ENCODE measurements around the gene NPL.

NPL gene

GRCh38 chr1:182789138-182790076, at the start of gene NPL:
Gene NPL, plus strand, starts transcription at chr1:182789773. Its CDS starts 4,599 bp downstream, at chr1:182794372.
- peak; percentile 90 to 93 for DNase-seq

DNA sequence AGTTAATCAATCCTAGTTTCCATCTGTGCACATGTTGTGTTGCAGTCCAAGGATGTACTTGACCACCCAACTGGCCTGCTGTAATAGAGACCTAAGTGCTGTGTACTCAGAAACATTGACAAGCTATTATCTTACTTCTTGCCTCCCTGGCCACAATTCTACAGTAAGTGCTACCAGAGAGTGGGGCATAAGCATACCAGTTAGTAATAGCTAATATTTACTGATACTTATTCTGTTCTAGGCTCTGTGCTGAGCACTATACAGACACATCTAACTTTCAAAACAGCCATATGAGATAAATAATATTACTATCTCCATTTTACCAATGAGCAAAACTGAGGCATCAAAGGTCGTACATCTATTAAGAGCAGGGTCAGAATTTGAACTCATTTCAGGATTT, 49.5 kb upstream of the NPL start:
- TF ChIP-seq POLR2A (IDR thresholded peaks at IDR 0.05; ENCODE audit: low read length), result no peak
- TF ChIP-seq GATA1 (IDR thresholded peaks at IDR 0.05; ENCODE audit: low read depth, low read length), result no peak
- no peak for DNase-seq

More at GRCh38 chr1:182789138-182790076, at the start of gene NPL:
- TF ChIP-seq GATA1 (IDR thresholded peaks at IDR 0.05; ENCODE audit: low read depth, low read length) (no peak), POLR2A (IDR thresholded peaks at IDR 0.05; ENCODE audit: low read length) (peak; percentile 99)

DNA sequence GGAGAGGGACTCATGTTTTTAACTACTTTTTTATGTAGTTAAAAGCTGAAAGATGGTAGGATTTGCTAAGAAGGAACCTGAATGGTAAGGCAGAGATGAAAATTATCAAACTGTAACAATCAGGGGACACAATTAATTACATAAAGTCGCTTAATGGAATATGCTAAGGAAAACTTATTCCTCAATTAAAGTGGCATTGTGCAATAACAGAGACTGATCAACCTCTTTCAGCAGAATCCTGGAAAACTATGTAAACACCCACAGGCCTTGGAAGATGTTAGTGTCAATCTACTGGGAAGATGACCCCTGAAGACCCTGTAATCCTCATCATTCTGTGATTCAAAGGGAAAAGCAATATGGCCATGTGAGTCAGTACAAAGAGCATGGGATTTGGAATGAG, 46.8 kb upstream of the NPL start:
- no peak for TF ChIP-seq POLR2A (IDR thresholded peaks at IDR 0.05; ENCODE audit: low read length)
- TF ChIP-seq GATA1 (IDR thresholded peaks at IDR 0.05; ENCODE audit: low read depth, low read length), result no peak
- no peak for DNase-seq

- no peak for TF ChIP-seq GATA1 (IDR thresholded peaks at IDR 0.05; ENCODE audit: low read depth, low read length)
- TF ChIP-seq POLR2A (IDR thresholded peaks at IDR 0.05; ENCODE audit: low read length), result no peak
- no peak for DNase-seq
Observed at GRCh38 chr1:182752077-182752988, 37.2 kb upstream of the NPL start.

- DNase-seq, result no peak
- TF ChIP-seq POLR2A (IDR thresholded peaks at IDR 0.05; ENCODE audit: low read length), result no peak
- no peak for TF ChIP-seq GATA1 (IDR thresholded peaks at IDR 0.05; ENCODE audit: low read depth, low read length)
Observed at GRCh38 chr1:182754087-182754486, 35.5 kb upstream of the NPL start.

DNA sequence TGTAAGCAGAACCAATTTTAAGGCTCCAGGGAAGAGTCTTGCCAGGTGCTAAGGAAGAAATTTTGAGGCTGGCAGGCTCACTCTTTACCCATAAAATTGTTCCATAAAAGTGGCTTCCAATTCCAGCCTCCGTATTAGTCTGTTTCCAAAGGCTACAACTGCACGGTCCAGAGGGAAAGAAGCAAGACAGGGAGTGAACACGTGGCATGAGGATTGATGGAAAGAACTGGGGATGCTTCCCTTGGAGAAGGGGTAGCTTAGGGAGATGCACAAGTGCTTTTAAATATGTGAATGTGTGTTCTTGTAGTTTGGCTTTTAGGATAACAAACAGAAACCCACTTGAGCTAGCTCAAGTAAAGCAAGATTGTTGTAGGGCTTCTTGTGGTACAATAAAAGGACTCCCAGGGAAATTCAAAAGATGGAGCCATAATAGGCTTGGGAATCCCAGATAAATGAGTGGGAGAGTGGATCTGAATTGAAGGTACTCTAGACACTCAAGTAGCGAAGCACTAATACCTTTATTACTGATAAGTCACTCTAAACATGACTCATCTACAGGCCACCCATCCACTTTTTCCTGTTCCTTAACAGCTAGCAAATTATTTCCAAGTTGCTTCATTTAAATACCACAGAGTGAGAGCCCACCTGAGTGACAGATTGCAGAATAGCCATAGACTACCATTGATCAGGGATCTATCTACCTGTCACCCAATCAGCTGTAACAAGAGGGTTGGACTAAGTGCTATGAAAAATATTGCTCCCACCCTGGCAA, 34.8 kb upstream of the NPL start:
- no peak for DNase-seq
- TF ChIP-seq POLR2A (IDR thresholded peaks at IDR 0.05; ENCODE audit: low read length), result no peak
- no peak for TF ChIP-seq GATA1 (IDR thresholded peaks at IDR 0.05; ENCODE audit: low read depth, low read length)

- TF ChIP-seq GATA1 (IDR thresholded peaks at IDR 0.05; ENCODE audit: low read depth, low read length) (no peak), POLR2A (IDR thresholded peaks at IDR 0.05; ENCODE audit: low read length) (no peak)
- DNase-seq, result no peak
Observed at GRCh38 chr1:182755632-182756031, 33.9 kb upstream of the NPL start.

DNA sequence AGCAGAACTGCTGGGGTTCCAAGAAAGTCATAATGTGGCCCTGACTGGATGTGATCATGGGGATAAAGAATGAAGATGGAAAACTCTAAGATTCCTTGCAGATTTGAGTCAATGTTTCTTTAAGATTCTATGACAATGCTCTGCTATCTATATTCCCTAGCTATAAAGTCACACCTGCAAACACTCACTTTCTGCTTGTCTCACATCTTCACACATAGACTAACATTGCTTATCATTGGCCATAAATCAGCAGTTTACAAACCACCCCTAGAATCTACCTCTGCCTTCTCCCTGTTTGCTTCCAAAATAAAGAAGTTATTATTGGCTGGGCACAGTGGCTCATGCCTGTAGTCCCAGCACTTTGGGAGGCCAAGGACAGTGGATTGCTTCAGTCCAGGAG, 33.1 kb upstream of the NPL start:
- no peak for DNase-seq

GRCh38 chr1:182761396-182762395, 27.9 kb upstream of the NPL start:
- TF ChIP-seq GATA1 (IDR thresholded peaks at IDR 0.05; ENCODE audit: low read depth, low read length) (no peak), POLR2A (IDR thresholded peaks at IDR 0.05; ENCODE audit: low read length) (no peak)
- DNase-seq, result peak; percentile 46 to 48

More for the DNA sequence above, 33.1 kb upstream of the NPL start:
- TF ChIP-seq POLR2A (IDR thresholded peaks at IDR 0.05; ENCODE audit: low read length), result no peak

GRCh38 chr1:182762536-182762935, 27.0 kb upstream of the NPL start:
- DNase-seq, result no peak

DNA sequence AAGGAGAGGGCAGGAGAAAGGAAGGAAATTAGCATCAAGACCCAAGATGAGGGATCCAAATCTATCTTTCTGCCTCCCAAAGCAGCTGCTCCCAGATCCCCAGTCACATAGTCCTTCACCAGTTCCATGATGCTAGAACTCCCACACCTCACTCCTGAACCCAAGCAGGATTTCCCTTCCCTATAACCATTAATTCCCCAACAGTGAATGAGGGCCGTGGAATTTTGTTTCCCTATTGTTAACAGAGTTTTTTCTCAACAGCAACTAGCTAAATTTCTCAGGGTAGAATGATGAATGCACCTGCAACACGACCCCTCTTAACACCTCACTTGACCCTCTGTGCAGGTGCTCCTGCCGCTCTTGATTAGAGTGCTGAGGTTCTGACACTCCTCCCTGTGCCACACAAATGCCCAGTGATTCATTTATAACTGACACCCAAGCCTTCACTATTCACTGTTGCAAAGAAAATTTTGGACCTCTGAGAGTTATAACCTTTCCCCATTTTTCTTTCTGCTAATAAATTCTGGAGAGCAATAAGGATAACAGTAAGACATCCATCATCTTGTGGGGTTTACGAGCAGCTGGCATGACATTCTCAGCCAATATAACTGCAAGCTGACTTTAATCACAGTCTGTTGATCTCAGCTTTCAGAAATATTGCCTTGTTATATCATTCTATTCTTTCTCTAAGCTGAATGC, 25.4 kb upstream of the NPL start:
- no peak for DNase-seq
- TF ChIP-seq GATA1 (IDR thresholded peaks at IDR 0.05; ENCODE audit: low read depth, low read length) (no peak), POLR2A (IDR thresholded peaks at IDR 0.05; ENCODE audit: low read length) (no peak)

More at GRCh38 chr1:182762536-182762935, 27.0 kb upstream of the NPL start:
- TF ChIP-seq GATA1 (IDR thresholded peaks at IDR 0.05; ENCODE audit: low read depth, low read length), result no peak
- TF ChIP-seq POLR2A (IDR thresholded peaks at IDR 0.05; ENCODE audit: low read length), result no peak

GRCh38 chr1:182765391-182765790, 24.2 kb upstream of the NPL start:
- TF ChIP-seq GATA1 (IDR thresholded peaks at IDR 0.05; ENCODE audit: low read depth, low read length) (no peak), POLR2A (IDR thresholded peaks at IDR 0.05; ENCODE audit: low read length) (no peak)
- no peak for DNase-seq

Data from erythroblast (primary cell).